Fibroblast of peridontal ligament (primary cell): ENCODE measurements around the gene TBC1D2.
"Not testable (repeated sequence)": the region's sequence is repeated elsewhere in the genome, so short reads cannot be mapped to it uniquely, and the experiment has no call there.

Source experiments
- DNase-seq: peaks from one replicate; pipeline ENCODE4 v3.0.0-alpha.2; 2010; ENCODE audit errors: extremely low read depth

Gene TBC1D2

DNA sequence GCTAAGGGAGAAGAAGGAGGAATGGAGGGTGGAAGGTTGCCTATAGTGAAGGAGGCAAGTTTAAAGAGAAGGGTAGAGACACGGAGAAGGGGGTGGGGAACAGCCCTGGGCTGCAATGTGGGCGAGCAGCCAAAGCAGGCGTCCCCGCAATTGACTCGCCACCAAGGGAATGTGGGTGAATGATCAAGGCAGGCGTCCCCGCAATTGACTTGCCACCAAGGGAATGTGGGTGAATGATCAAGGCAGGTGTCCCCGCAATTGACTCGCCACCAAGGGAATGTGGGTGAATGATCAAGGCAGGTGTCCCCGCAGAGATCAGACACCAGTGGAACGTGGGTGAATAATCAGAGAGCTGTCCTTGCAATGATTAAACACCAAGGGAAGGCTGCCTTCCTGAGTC, 14.8 kb upstream of the TBC1D2 start:
- not testable (repeated sequence) for DNase-seq

DNA sequence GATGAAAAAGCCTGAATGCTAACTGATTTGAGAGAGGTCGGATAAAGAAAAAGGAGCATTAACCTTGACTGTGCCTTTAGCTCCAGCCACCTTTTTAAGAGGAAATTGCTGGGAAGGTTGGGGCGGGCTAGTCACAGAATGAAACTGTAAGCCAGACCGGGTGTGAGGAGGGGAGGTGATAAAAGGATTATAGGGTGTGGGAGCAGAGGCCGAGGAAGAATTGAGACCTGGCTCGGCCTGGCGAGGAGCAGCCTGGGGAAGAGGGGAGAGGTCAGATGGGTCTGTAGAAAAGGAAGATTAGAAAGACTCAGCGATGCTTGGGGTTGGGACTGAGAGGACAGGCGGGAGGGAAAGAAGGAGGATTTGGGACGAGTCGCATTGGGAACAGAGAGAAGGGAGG, 14.2 kb upstream of the TBC1D2 start:
- DNase-seq: not testable (repeated sequence)

GRCh38 chr9:98267556-98267955, 12.1 kb upstream of the TBC1D2 start:
- DNase-seq: not testable (repeated sequence)

- no peak for DNase-seq
Observed at GRCh38 chr9:98264516-98264915, 9.1 kb upstream of the TBC1D2 start.

DNA sequence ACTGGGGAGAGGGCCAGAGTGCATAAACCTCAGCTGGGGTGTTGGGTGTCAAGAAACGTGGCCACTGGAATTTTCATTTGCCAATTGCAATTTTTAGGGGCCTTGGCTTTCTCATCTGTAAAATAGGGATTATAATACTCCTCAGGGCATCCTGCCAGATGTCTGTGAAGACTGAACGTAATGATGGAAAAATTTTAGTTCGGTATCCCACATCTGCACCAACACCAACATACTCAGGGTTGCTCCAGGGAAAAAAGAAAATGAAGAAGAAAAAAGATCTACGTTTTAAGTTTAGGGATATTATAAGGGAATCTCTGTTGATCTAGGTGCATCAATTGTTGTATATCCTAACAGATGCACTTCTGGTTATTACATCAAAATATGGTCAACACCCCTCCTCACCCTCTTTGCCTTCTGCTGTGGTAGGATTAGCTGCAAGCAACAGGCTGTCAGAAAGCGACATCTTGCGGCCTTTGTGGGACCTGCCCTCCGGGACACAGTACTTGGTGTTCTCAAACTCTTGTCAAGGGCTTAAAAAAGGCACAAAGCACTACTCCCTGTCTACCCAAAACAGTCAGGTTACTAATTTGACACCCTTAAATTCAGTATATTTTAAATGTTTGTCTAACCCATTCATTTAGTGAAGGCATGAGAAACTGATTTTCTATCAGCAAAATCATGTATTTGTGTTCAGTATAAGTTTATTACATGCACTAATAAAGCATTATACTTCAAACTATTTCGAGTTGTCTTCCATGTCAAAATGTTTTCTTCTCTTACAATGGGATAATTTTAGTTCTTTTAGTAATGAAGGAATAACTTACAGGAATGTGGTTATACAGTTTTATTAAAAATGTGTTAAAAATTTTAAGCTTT, 8.3 kb upstream of the TBC1D2 start:
- peak; percentile 87 for DNase-seq

GRCh38 chr9:98263080-98263479, 7.6 kb upstream of the TBC1D2 start:
- peak; percentile 31 for DNase-seq

DNA sequence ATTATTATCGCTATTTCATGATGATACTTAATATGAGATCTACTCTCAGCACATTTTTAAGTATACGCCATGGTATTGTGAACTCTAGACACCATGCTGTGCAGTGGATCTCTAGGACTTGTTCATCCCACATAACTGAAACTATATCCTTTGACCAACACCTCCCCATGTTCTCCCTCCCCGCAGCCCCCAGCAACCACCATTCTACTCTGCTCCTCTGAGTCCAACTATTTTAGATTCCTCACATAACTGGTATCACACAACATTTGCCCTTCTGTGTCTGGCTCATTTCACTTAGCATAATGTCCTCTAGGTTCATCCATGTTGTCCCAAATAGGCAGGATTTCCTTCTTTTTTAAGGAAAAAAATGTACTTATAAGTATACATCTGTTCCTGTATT, 6.6 kb upstream of the TBC1D2 start:
- no peak for DNase-seq

- no peak for DNase-seq
Observed at GRCh38 chr9:98260635-98261034, 5.2 kb upstream of the TBC1D2 start.

DNA sequence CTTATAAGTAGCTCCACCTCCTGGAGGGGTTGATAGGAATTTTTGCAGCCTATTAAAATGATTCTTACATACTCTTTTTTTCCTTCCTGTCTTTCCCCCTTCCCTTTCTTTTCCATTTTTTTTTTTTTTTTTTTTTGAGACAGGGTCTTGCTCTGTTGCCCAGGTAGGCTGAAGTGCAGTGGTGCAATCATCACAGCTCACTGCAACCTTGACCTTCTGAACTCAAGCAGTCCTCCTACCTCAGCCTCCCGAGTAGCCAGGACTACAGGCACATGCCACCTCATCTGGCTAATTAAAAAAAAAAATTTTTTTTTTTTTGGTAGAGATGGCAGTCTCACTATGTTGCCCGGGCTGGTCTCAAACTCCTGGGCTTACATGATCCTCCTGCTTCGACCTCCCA, 4.3 kb upstream of the TBC1D2 start:
- DNase-seq: no peak

- no peak for DNase-seq
Observed at GRCh38 chr9:98256756-98257155, 1.3 kb upstream of the TBC1D2 start.

DNA sequence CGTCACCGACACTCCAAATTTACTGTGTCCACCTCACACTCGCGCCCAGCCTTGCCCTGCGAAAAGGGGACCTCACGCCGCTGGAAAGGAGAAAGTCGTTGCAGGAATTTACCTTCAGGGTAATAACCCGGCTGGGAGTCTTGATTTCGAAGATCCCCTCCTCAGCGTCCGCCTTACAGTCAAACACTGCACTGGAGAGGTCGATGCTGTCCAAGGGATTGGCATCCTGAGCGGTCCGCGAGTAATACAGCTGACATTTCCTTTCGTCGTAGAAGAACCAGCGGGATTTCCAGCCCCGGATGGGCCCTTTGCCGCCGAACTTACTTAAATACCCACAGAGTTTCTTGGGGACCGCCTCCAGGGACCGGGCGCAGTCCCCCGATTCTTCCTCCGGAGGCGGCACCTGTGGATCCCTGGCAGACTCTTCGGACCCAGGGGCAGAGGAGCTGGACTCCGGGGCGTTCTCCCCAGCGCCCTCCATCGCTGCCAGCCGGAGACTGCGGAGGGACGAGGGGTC, 330 bp downstream of the TBC1D2 start:
- DNase-seq: peak; percentile 53

- DNase-seq: peak; percentile 8
Observed at GRCh38 chr9:98254228-98255060, 1.0 kb downstream of the TBC1D2 start.

GRCh38 chr9:98253565-98253964, 1.9 kb downstream of the TBC1D2 start:
- no peak for DNase-seq

- DNase-seq: peak; percentile 52
Observed at GRCh38 chr9:98251551-98251950, 3.9 kb downstream of the TBC1D2 start.

GRCh38 chr9:98249771-98250170, 5.7 kb downstream of the TBC1D2 start:
- no peak for DNase-seq

- peak; percentile 86 for DNase-seq
Observed at GRCh38 chr9:98248737-98249474, 6.5 kb downstream of the TBC1D2 start.

GRCh38 chr9:98247831-98248657, 7.4 kb downstream of the TBC1D2 start:
- no peak for DNase-seq

DNA sequence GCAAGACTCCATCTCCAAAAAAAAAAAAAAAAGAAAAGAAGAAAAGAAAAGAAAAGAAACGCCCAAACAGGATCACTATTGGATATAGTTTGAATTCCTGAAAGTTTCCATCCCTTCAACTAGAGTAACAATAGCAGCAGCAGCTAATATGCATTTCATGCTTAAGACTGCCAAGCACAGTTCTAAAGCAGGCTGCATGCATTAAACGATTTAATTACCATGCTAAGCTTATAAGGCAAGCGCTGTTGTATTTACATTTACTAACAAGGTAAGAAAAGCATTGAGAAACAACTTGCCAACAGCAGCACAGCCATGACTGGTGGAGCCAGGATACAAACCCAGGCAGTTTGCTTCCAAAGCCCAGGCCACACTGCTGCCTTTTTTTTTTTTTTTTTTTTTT, 13.0 kb downstream of the TBC1D2 start:
- DNase-seq: no peak

- no peak for DNase-seq
Observed at GRCh38 chr9:98241357-98242300, 13.8 kb downstream of the TBC1D2 start.

- DNase-seq: no peak
Observed at GRCh38 chr9:98240475-98240874, 15.0 kb downstream of the TBC1D2 start.
